Fibroblast of mammary gland (primary cell): ENCODE data around the gene SCAND1.

ENCODE experiments used
- DNase-seq: peaks from one replicate; pipeline ENCODE4 v3.0.0-alpha.2; 2010; ENCODE audit warnings: low read depth
- H3K4me3 ChIP-seq: 2 replicates; pipeline ENCODE4 v1.5.1; 2011; ENCODE audit warnings: low read depth, mild to moderate bottlenecking, low read length, moderate library complexity; ENCODE audit not compliant: control insufficient read depth
- CTCF ChIP-seq: conservative IDR thresholded peaks from 2 replicates; pipeline ENCODE4 v1.5.1; 2011; ENCODE audit warnings: low read depth, low read length, inconsistent platforms; ENCODE audit not compliant: control insufficient read depth, insufficient read depth

The SCAND1 gene

GRCh38 chr20:35929301-35929700 is 25.0 kb downstream of the SCAND1 start:
- no peak overlapping the region for H3K4me3 ChIP-seq
- DNase-seq, result no peak
- TF ChIP-seq CTCF, result no peak

- DNase-seq, result no peak
- no peak for TF ChIP-seq CTCF
- H3K4me3 ChIP-seq, result no peak overlapping the region
These were observed 33.8 kb downstream of the SCAND1 start for GRCh38 chr20:35920523-35920922.

GRCh38 chr20:35918021-35918420 is 36.3 kb downstream of the SCAND1 start:
- H3K4me3 ChIP-seq, result no peak overlapping the region
- no peak for TF ChIP-seq CTCF
- DNase-seq, result no peak

- no peak overlapping the region for H3K4me3 ChIP-seq
- TF ChIP-seq CTCF, result no peak
- no peak for DNase-seq
These were observed 37.2 kb downstream of the SCAND1 start for GRCh38 chr20:35917077-35917476.

GRCh38 chr20:35912881-35913280 is 41.4 kb downstream of the SCAND1 start:
- no peak for DNase-seq
- no peak for TF ChIP-seq CTCF
- no peak overlapping the region for H3K4me3 ChIP-seq

- no peak overlapping the region for H3K4me3 ChIP-seq
- no peak for TF ChIP-seq CTCF
- DNase-seq, result no peak
These were observed 44.0 kb downstream of the SCAND1 start for GRCh38 chr20:35910254-35910653.

- no peak overlapping the region for H3K4me3 ChIP-seq
- DNase-seq, result no peak
- TF ChIP-seq CTCF, result no peak
These were observed 44.5 kb downstream of the SCAND1 start for GRCh38 chr20:35909796-35910195.
